SK-N-SH treated with all-trans-retinoic acid at 6 μM for 48 hours (cell line): ENCODE data around the gene APPL1.

Experiments
- ATAC-seq: fragments of 200-7000 bp; cut with Tn5 transposase; 3 replicates; pipeline ENCODE4 v1.9.1; 2020; ENCODE audit warnings: mild to moderate bottlenecking, moderate library complexity
- ARNTL ChIP-seq: fragments of 450-650 bp; formaldehyde crosslinking; IDR thresholded peaks from 2 replicates; pipeline ENCODE4 v1.5.0; 2020; ENCODE audit warnings: low read depth, mild to moderate bottlenecking, moderate library complexity, borderline replicate concordance
- BACH2 ChIP-seq: fragments of 250-450 bp; sonication (Bioruptor Pico); IDR thresholded peaks from 2 replicates; pipeline ENCODE4 v1.9.0; 2021; ENCODE audit warnings: mild to moderate bottlenecking, borderline replicate concordance
- CREB5 ChIP-seq: fragments of 250-450 bp; sonication (Bioruptor Pico); IDR thresholded peaks from 2 replicates; pipeline ENCODE4 v1.5.1; 2020; ENCODE audit warnings: low read depth, mild to moderate bottlenecking, moderate library complexity
- ESRRG ChIP-seq: fragments of 250-450 bp; sonication (Bioruptor Pico); IDR thresholded peaks from 2 replicates; pipeline ENCODE4 v1.6.1; 2021; ENCODE audit warnings: mild to moderate bottlenecking
- GLIS3 ChIP-seq: fragments of 250-450 bp; sonication (Bioruptor Pico); IDR thresholded peaks from 2 replicates; pipeline ENCODE4 v1.5.0; 2020; ENCODE audit warnings: mild to moderate bottlenecking, moderate library complexity
- ISL1 ChIP-seq: fragments of 250-450 bp; sonication (Bioruptor Pico); IDR thresholded peaks from 2 replicates; pipeline ENCODE4 v2.1.2; 2022; ENCODE audit warnings: mild to moderate bottlenecking, moderate library complexity
- OSR1 ChIP-seq: fragments of 250-450 bp; sonication (Bioruptor Pico); IDR thresholded peaks from 2 replicates; pipeline ENCODE4 v1.8.0; 2022; ENCODE audit warnings: moderate library complexity, mild to moderate bottlenecking, inconsistent platforms
- PATZ1 ChIP-seq: fragments of 250-450 bp; sonication (Bioruptor Pico); IDR thresholded peaks from 2 replicates; pipeline ENCODE4 v1.8.0; 2020; ENCODE audit warnings: mild to moderate bottlenecking, moderate library complexity, borderline replicate concordance
- POU6F1 ChIP-seq: fragments of 250-450 bp; sonication (Bioruptor Pico); IDR thresholded peaks from 2 replicates; pipeline ENCODE4 v1.8.0; 2021; ENCODE audit warnings: low read depth, mild to moderate bottlenecking, moderate library complexity, borderline replicate concordance
- PPARA ChIP-seq: fragments of 250-450 bp; sonication (Bioruptor Pico); IDR thresholded peaks from 2 replicates; pipeline ENCODE4 v1.5.0; 2020; ENCODE audit warnings: mild to moderate bottlenecking, borderline replicate concordance
- RARB ChIP-seq: fragments of 250-450 bp; sonication (Bioruptor Pico); IDR thresholded peaks from 2 replicates; pipeline ENCODE4 v1.8.0; 2021; ENCODE audit warnings: mild to moderate bottlenecking, moderate library complexity
- SNAI2 ChIP-seq: fragments of 250-450 bp; sonication (Bioruptor Pico); IDR thresholded peaks from 2 replicates; pipeline ENCODE4 v1.5.0; 2020; ENCODE audit warnings: mild to moderate bottlenecking, moderate library complexity
- TCF4 ChIP-seq: fragments of 250-450 bp; sonication (Bioruptor Pico); IDR thresholded peaks from 2 replicates; pipeline ENCODE4 v1.8.0; 2021; ENCODE audit warnings: mild to moderate bottlenecking, moderate library complexity, borderline replicate concordance
- TOX ChIP-seq: fragments of 250-450 bp; sonication (Bioruptor Pico); IDR thresholded peaks from 2 replicates; pipeline ENCODE4 v1.8.0; 2021; ENCODE audit warnings: mild to moderate bottlenecking, moderate library complexity, borderline replicate concordance
- TSHZ2 ChIP-seq: fragments of 250-450 bp; sonication (Bioruptor Pico); IDR thresholded peaks from 2 replicates; pipeline ENCODE4 v1.5.0; 2020; ENCODE audit warnings: mild to moderate bottlenecking, moderate library complexity
- ZC3H10 ChIP-seq: fragments of 250-450 bp; sonication (Bioruptor Pico); IDR thresholded peaks from 2 replicates; pipeline ENCODE4 v1.5.1; 2021; ENCODE audit warnings: mild to moderate bottlenecking, moderate library complexity
- ZFP3 ChIP-seq: fragments of 250-450 bp; sonication (Bioruptor Pico); IDR thresholded peaks from 2 replicates; pipeline ENCODE4 v1.5.0; 2020; ENCODE audit warnings: mild to moderate bottlenecking, moderate library complexity
- ZFP30 ChIP-seq: fragments of 450-650 bp; formaldehyde crosslinking; IDR thresholded peaks from 2 replicates; pipeline ENCODE4 v1.5.0; 2022; ENCODE audit warnings: mild to moderate bottlenecking, moderate library complexity
- ZNF565 ChIP-seq: fragments of 450-650 bp; formaldehyde crosslinking; conservative IDR thresholded peaks from 2 replicates; pipeline ENCODE4 v1.5.0; 2020; ENCODE audit warnings: low read depth, mild to moderate bottlenecking, moderate library complexity
- ZNF8 ChIP-seq: fragments of 450-650 bp; formaldehyde crosslinking; IDR thresholded peaks from 2 replicates; pipeline ENCODE4 v1.5.0; 2020; ENCODE audit warnings: mild to moderate bottlenecking, moderate library complexity

APPL1 gene

GRCh38 chr3:57309769-57310360, 82.3 kb downstream of the APPL1 start:
- TF ChIP-seq OSR1 (CRISPR knock-in tag) (no peak), ESRRG (CRISPR knock-in tag) (no peak), ARNTL (CRISPR knock-in tag) (no peak)
- ATAC-seq, result no peak

GRCh38 chr3:57314204-57314603, 86.7 kb downstream of the APPL1 start:
- no peak for ATAC-seq
- no peak for TF ChIP-seq GLIS3
- no peak for TF ChIP-seq POU6F1
- TF ChIP-seq PATZ1 (CRISPR knock-in tag), result no peak
- TF ChIP-seq ARNTL (CRISPR knock-in tag), result no peak
- TF ChIP-seq PPARA (CRISPR knock-in tag), result no peak
- TF ChIP-seq RARB (CRISPR knock-in tag), result no peak
- TF ChIP-seq ZNF8, result no peak
- no peak for TF ChIP-seq ZC3H10 (CRISPR knock-in tag)
- TF ChIP-seq ZNF565 (CRISPR knock-in tag), result no peak
- TF ChIP-seq ZFP3 (CRISPR knock-in tag), result no peak
- no peak for TF ChIP-seq OSR1 (CRISPR knock-in tag)
- TF ChIP-seq TSHZ2, result no peak
- TF ChIP-seq CREB5 (CRISPR knock-in tag), result no peak
- no peak for TF ChIP-seq TOX (CRISPR knock-in tag)
- no peak for TF ChIP-seq ISL1 (CRISPR knock-in tag)
- no peak for TF ChIP-seq TCF4 (CRISPR knock-in tag)
- TF ChIP-seq SNAI2 (CRISPR knock-in tag), result no peak
- no peak for TF ChIP-seq ZFP30 (CRISPR knock-in tag)
- TF ChIP-seq BACH2 (CRISPR knock-in tag), result no peak
